Middle frontal gyrus (tissue), 1 donor: ENCODE data around the gene PJVK.
"Not testable (repeated sequence)": the region's sequence is repeated elsewhere in the genome, so short reads cannot be mapped to it uniquely, and the experiment has no call there.

ENCODE experiments used
- DNase-seq: peaks from one replicate; pipeline ENCODE4 v3.0.0-alpha.2; 2015; ENCODE audit warnings: low spot score; ENCODE audit errors: extremely low spot score

PJVK gene, protein sequence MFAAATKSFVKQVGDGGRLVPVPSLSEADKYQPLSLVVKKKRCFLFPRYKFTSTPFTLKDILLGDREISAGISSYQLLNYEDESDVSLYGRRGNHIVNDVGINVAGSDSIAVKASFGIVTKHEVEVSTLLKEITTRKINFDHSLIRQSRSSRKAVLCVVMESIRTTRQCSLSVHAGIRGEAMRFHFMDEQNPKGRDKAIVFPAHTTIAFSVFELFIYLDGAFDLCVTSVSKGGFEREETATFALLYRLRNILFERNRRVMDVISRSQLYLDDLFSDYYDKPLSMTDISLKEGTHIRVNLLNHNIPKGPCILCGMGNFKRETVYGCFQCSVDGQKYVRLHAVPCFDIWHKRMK

DNA sequence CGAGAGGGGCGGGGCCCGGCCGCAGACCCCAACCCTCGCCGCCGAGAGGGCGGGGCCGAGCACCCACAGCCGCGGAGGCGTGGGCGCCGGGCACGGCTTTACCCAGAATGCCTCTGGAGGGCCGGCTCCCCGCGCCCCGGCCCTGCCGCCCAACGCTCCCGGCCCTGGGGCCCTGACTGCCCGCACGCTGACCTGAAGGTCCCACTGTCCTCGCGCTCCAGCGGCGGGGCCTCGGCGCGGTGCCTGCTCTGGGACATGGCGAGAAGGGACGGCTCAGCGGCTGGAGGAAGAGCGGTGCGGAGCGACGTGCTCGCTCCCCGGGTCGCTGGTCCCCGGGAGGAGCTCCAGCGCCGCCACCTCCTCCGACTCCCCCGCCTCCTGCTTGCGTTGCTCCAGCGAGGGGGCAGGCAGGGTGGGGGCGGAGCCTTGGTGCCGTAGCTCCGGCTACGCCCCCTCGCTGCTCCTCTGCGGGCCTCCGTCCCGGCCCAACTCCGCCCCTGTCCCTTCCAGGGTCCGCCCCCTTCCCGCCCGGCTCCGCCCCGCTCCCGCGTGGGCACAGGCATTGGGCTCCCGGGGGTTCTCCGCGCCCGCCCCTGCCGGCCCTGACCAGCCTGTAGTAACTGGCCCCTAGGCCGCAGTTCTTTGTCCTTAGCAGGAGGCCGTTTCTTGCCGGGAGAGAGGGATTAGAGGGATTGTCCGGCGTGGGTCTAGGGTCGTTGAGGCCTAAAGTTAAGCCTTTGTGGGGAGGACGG is at the start of gene PJVK, which contains the start of gene PRKRA:
PJVK (plus strand) TSS at position 605 of the 752 bp plus-strand sequence. CDS start 2,032 bp downstream, outside the sequence.
PRKRA (minus strand) TSS at position 402 of the 752 bp plus-strand sequence; CDS start at position 257, 145 bp downstream.
- DNase-seq, result peak; percentile 94

DNA sequence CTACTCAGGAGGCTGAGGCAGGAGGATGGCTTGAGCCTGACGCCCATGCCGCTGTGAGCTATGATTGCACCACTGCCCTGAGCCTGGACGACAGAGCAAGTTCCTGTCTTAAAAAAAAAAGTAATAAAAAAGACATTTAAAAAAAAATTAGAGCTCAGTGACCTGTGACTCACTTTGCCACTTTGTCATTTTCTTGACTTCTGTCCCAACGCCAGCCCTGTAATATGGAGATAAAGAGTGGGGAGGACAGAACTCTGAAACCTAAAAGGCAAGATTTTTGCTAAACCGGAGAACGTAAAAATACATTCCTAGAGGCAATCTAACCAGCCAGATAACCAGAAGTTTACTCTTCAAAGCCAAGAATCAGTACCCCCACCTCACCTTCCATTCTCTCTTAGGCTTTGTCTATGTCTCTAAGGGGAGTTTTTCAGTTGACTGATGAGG is 49.2 kb upstream of the PJVK start:
- DNase-seq, result no peak

DNA sequence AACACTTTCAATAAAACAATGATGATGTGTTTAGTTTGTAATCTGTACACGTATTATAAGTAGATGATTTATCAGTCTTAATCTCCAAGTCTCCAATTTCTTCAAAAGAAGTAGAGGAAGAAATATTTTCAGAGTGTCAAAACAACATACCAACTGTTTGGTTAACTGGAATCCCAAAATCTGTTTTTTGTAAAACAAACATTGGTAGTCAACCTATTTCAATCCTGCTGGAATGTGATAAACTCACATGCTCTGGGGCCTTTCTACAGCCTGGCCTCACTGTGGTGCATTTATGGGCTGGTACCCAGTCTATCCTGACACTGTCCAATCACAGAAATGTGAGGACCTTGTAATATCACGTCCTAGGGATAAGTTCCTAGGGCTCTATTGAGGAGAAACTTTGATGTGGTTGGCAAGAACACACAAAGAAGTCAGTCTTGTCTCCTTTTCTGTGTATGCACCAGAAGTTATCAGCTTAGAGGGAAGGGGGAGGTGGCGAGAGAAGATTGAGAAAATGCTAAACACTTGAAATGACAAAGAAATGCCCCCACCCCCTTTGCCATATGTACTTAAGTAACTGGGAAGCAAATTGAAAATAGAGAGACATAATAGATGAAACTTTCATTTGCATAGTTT is 47.4 kb upstream of the PJVK start:
- no peak for DNase-seq

DNA sequence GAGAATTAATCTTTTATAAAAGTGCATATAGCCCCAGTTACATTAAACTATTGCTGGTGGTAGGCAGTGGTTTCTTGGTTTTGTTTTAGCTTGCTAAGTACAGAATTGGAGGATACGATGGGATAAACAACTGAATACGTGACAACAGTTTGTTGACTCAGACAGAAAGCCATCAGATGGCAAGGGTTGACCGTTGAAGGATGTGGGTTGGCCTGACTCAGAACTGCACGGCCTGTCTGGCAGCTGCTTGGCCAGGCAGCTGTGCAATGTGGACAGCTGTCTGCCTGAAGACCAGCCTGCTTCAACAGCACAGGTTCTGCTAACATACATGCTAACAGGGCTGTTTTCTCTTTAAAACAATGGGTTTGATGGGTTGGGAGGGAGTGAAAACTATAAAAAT is 46.8 kb upstream of the PJVK start:
- DNase-seq, result no peak

DNA sequence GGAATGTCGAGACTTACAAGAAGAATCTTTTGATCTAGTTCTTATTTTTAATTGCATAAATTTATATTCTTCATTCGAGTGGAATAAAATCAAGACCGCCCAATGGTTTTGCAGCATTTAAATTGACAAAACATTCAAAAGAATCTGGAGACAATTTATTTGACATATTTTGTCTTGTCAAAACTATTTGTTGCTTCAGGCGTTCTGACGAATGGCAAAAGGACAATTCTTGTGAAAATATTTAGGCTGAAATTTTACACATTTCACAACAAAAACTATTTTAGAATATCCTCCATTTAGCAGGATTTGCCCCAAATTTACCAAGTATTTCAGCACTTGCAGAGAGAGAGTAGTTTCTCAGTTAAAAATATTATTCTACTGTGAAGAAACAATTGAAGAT is 41.9 kb upstream of the PJVK start:
- DNase-seq, result no peak

DNA sequence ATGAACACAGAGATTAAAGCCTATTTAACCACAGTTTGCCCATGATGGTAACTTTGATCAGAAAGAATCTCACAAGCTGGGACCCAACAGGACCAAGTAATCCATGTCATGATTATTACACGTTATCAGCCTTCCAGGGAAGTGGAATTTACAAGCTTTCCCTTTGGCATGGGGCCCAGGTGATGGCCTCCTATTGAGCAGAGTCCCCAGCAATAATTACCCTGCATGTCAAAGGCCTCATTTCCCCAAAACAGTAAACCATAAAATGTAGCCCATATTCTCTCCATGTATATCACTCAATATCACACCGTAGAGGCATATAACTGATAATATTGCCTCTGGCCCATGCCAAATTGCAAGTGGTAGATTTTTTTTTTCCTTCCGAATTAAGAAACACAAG is 39.1 kb upstream of the PJVK start:
- no peak for DNase-seq

DNA sequence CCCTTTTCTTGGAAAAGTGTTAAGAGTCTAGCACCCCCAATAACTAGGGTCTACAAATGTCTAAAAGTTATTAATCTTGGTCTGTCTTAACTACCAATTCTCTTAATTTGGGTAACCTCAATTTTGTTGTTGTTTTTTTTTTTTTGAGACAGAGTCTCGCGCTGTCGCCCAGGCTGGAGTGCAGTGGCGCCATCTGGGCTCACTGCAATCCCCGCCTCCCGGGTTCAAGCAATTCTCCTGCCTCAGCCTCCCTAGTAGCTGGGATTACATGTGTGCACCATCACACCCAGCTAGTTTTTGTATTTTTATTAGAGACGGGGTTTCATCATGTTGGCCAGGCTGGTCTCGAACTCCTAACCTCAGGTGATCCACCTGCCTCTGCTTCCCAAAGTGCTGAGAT is 38.7 kb upstream of the PJVK start:
- not testable (repeated sequence) for DNase-seq

DNA sequence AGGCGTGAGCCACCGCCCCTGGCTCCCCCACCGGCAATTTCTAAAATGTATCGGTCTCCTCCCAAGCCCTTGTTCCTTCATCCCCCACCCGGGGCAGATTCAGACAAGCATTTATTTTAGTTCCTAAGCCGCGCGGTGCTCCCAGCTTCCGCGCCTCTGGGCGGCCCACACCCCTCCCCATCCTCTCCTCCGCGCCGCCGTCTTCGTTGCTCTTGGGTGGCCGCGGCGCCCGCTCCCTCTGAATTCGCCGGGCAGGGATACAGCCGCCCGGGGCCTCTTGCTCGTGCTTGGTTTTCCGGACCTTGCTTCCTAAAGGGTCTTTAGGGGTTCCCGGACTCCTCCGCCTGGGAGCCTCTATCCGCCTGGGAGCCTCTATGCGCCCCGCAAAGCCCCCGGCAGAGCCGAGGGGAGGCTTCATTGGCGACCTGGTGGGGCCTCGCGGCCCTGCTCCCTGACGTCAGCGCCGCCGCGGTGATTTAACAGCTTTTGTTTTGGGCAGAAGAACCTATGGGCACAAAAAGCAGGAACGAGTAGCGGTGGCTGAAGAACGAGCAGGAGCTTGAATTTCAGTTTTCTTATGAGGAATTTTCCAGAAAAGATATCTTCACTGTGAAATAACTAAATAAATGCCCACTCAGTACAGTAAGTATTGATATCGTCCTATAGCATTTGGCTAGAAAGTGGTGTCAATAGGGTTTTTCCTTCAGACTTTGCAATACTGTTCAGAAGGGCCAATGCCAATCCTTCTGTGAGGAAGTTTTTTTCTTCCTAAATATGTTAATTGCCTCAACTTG is 37.5 kb upstream of the PJVK start:
- DNase-seq, result peak; percentile 20

DNA sequence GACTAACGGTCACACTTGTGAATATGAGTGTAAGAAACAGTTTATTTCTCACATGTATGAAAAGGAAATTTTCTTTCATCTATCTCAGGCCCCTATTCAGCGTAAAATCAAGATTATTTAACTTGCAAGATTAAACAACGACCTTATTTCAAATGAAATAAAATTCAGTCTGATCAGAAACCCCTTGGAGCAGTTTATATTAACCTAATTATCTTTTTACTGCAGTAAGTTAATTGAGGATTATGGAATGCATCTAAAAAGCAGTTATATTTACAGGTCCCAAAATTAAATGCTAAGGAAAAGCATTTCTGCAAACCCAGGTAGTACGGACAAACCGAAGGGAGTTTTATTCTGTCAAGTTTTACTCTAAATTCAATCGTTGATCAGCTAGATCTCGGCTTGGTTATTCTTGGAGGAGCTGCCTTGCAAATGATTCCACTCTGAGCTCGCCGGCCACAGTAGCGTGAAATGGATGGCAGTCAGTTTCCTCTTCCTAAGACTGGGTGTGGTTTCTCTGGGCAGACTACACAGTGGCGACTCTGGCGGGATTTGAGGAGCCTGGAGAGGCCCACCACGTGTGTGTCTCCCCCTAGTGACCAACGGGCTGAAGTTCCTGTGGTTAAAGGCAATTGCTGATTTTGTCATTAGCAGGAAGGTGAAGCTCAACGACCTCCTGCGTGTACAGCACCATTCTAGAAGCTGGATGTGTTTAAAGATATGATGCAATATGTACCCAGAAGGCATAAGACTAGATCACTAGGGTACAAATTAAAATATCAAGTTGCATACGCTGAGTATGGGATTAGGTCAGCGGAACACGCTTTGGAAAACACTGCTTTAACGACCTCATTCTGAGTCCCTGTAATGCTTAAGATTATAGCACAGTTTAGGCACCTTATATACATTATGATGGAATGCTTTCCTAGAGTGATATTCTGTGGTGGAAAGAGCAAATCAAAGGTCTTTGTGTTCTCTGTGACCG is 36.6 kb upstream of the PJVK start:
- DNase-seq, result peak; percentile 67

DNA sequence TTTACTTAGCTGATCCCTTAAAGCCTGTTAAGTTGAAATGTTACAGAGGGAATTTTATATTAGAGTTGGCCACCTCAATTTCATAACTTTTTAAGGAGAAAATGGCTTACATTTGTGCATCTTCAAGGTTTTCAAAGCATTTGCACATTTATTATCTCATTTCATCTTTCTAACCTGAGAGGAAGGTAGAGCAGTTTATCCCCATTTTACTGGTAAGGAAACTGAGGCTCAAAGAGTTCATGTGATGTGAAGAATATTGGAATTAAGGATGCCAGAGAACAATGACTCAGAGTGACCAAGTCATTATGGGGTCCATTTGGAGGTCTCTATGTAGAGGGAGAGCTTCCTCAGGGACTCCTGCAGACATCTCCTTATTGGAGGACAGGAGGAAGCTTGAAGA is 35.2 kb upstream of the PJVK start:
- no peak for DNase-seq

DNA sequence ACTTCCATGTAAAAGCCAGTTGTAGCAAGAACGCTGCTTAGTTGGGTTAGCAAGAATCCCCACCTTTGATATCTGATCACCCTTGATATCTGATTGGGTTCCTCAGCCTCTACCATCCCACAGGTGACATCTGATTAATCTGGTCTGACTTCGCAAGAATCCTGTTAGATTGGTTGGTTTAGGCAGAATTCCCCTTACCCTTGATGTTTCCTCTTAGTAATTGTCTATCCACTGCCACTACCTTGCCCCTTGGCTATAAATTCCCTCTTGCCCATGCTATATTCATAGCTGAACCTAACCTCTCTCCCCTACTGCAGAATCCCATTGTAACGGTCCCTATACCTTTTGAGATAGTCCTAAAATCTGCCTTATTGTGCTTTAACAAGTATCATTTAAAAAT is 33.3 kb upstream of the PJVK start:
- DNase-seq, result no peak

DNA sequence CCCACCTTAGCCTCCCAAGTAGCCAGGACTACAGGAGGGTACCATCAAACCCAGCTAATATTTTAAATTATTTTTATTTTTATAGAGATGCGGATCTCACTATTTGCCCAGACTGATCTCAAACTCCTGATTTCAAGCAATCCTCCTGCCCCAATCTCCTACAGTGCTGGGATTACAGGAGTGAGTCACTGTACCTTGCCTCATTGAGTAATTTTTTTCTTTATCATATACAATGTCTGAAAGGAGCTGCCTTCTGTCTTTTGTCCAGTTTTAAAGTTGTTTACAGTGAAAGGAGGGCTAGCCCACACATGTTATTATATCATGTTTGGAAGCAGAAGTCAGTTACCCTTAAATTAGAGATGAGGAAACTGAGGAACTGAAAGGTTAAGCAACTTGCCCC is 32.8 kb upstream of the PJVK start:
- DNase-seq, result no peak

DNA sequence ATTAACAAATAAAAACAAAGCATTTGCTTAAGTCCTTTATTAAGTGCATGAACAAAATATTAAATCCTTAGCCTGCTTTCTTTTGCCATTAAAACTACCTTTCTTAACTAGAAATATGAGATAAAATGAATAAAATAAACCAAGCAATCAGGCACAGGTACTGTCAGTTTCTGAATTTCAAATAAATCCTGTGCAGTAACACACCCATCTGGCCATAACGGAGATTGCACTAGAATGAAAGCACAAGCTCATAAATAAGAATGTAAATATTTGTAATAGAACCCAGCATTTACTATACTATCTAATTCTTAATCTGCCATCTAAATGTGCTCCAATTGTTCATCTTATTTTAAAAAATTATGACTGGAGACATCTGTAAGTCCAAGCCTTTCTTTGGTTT is 32.1 kb upstream of the PJVK start:
- no peak for DNase-seq

DNA sequence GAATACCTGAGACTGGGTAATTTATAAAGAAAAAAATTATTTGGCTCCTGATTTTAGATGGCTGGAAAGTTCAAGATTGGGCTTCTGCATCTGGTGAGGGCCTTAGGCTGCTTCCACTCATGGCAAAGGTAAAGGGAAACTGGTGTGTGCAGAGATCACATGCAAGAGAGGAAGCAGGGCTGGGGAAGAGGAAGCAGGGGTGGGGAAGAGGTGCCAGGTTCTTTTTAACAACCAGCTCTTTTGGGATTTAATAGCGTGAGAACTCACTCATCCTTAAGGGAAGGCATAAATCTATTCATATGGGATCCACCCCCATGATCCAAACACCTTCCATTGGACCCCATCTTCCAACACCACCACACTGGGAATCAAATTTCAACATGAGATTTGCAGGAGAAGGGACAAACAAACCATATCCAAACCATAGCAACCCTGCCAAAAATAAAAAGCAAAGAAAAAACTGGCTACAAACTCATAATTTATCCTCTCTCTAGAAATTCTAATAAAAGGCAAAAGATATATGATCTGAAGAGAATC is 30.6 kb upstream of the PJVK start:
- DNase-seq, result no peak

DNA sequence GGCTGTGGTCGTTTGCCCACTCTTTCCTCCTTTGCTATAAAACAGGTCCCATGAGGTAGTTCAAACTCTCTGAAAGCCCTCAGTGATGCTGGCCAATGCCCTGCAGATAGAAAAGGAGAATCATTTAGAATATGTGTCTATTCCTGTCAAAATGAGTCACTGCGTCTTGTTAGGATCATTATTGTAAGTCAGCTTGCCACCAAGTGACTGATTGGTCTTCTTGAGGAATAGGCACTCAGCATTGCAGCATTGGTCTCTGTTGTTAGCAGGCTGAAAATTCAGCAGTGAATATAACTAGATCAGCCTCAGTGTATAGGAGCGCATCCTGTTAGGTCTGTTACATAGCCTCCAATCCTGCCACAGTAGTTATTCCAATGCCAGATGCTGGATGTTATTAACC is 29.1 kb upstream of the PJVK start:
- no peak for DNase-seq

DNA sequence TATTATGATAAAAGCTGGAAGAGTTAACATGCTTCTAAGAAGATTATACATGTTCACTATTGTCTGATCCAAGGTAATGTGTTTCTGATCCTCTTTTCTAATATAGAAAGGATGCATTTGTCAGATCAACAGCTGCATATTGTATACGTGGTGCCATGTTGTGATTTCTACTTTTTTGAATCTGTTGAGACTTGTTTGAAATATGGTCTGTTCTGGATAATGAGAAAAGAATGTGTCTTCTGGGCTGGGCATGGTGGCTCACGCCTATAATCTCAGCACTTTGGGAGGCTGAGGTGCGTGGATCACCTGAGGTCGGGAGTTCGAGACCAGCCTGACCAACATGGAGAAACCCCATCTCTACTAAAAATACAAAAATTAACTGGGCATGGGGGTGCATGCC is 27.4 kb upstream of the PJVK start:
- not testable (repeated sequence) for DNase-seq

DNA sequence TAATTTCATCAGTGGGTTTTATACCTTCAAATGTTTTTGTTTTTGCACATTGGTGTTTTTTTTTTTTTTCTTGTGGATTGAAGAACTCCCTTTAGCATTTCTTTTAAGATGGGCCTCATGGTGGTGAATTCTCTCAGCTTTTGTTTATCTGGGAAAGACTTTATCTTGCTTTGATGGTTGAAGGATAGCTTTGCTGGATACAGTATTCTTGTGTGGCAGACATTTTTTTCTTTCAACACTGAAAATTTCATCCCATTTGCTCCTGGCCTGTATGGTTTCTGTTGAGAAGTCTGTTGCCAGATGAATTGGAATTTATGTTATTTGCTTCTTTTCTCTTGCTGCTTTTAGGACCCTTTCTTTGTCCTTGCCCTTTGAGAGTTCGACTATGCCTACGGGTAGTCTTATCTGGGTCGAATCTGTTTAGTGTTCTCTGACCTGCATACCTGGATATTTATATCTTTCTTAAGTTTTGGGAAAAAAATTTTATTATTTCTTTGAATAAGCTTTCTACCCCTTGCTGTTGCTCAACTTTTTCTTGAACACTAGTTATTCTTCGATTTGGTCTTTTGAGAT is 25.8 kb upstream of the PJVK start:
- no peak for DNase-seq

DNA sequence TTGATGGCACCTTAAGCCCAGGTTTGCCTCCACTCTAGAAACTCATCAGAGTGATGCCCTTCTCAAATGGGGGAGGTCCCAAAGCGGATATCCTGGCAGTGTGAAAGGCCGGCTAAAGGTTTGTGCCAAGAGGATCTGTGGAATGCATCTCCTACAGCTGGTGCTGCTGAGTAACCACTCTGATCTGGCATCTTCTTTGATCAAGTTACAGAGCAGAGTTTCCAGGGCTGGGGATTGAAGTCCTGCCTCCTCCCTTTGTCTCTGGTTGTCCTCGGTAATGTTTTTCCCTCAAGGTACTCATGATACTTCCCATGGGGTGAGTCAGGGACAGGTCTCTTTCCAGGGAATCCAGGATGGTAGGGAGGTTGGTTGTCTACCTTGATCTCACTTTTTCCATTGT is 24.8 kb upstream of the PJVK start:
- no peak for DNase-seq

DNA sequence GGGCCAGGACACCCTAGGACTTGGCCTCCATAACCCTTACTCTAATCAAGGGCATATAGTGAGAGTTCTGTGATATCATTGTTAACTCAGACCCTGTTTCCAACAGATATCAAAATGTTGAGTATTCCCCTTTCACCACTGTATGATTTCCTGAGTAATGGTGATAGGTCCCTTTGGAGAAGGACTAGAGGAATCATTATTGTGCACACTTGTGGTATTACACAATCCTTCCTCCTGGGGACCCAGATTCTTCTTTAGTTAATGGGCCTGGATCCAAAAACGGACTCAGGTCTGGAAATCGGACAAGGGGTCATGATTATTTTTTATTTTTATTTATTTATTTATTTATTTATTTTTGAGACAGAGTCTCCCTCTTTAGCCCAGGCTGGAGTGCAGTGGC is 23.7 kb upstream of the PJVK start:
- no peak for DNase-seq

DNA sequence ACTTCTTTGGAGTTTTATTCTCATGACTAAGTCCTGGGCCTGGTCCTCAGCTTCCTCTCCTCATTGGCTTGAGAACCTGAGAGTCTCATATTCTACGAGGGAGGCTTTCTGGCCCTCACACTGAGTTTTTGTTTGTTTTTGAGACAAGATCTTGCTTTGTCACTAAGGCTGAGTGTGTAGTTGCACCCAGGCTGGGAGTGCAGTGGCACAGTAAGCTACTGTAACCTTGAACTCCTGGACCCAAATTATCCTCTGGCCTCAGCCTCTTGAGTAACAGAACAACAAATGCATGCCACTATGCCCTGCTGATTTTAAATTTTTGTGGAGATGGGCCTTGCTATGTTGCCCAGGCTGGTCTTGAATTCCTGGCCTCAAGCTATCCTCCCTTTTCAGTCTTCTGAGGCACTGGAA is 22.8 kb upstream of the PJVK start:
- no peak for DNase-seq
